DOHH2 (cell line): ENCODE measurements around the gene KANK4.

ENCODE experiments used
- EZH2phosphoT487 ChIP-seq: fragments of 200-600 bp; sonication (generic); IDR thresholded peaks from 2 replicates; pipeline ENCODE4 v1.6.1; 2017; ENCODE audit warnings: borderline replicate concordance, mild to moderate bottlenecking, antibody characterized with exemption, low read length, moderate library complexity, mixed read lengths
- TF ChIP-seq, protein P1 (sequence below): fragments of 200-600 bp; sonication (generic); IDR thresholded peaks from one replicate; pipeline ENCODE4 v1.5.1; 2014; ENCODE audit warnings: antibody characterized with exemption, mild to moderate bottlenecking, low read depth, low read length; ENCODE audit not compliant: poor library complexity, severe bottlenecking

DNA sequence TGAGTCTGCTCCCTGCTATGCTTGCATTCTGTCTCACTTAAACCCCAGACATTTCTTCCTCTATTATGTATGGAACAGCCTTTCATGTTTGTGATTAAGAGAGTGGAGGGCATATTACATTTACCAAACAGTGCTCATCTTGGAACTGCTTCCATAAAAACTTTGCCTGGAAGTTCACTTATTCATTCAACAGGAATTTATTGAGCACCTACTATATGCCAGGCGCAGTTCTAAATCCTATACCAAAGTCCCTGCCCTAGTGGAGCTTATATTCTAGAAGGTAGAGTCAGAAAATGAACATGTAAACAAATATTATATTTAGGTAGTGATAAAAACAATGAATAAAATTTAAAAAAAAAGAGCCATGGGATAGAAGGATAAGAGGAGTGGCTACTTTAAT lies 49.8 kb downstream of the KANK4 start:
- TF ChIP-seq, protein P1, sequence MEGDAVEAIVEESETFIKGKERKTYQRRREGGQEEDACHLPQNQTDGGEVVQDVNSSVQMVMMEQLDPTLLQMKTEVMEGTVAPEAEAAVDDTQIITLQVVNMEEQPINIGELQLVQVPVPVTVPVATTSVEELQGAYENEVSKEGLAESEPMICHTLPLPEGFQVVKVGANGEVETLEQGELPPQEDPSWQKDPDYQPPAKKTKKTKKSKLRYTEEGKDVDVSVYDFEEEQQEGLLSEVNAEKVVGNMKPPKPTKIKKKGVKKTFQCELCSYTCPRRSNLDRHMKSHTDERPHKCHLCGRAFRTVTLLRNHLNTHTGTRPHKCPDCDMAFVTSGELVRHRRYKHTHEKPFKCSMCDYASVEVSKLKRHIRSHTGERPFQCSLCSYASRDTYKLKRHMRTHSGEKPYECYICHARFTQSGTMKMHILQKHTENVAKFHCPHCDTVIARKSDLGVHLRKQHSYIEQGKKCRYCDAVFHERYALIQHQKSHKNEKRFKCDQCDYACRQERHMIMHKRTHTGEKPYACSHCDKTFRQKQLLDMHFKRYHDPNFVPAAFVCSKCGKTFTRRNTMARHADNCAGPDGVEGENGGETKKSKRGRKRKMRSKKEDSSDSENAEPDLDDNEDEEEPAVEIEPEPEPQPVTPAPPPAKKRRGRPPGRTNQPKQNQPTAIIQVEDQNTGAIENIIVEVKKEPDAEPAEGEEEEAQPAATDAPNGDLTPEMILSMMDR, result no peak
- TF ChIP-seq EZH2phosphoT487, result no peak
